ENCODE measurements around the gene COPS4. TPM values are rescaled to one million over a fixed set of nuclear protein-coding genes. Genes with fewer than 3 reads are reported as not detected.
"Not testable (repeated sequence)": the region's sequence is repeated elsewhere in the genome, so short reads cannot be mapped to it uniquely, and the experiment has no call there.

COPS4 gene
- total RNA-seq, 1 experiment from 2014 or later, result 28.6 TPM

DNA sequence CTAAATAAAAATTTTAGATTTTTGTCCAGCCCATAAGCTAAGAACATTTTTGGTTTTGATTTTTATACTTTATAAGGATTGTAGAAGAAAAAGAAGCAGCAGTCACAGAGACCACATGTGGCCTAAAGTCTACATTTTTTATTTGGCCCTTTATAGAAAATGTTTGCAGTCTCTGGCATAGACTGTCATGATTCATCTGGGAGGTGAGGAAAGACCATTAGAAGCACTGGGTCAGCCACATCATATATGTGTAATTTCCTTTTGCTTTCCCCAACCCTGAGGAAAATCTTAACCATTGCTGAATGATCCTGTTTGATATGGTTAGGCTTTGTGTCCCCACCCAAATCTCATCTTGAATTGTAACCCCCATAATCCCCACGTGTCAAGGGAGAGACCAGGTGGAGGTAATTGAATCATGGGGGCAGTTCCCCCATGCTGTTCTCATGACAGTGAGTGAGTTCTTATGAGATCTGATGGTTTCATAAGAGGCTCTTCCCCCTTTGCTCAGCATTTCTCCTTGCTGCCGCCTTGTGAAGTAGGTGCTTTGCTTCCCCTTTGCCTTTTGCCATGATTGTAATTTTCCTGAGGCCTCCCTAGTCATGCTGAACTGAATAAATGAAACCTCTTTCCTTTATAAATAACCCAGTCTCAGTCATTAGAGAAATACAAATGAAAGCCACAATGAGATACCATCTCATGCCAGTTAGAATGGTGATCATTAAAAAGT, 12.1 kb upstream of the COPS4 start:
- Histone ChIP-seq H3K4me1 (ENCODE audit: control insufficient read depth in 1 of 2, insufficient read depth in 2 of 2, low read length in 2 of 2) (no peaks in the 10 kb centered on the region), H3K9ac (ENCODE audit: low read length) (no peak overlapping the region), H2AFZ (ENCODE audit: low read depth, low read length, poor library complexity, severe bottlenecking) (no peak overlapping the region), H3K9me2 (ENCODE audit: insufficient read depth) (no peaks in the 10 kb centered on the region), H3K27me3 (ENCODE audit: insufficient read depth, low read length) (no peaks in the 10 kb centered on the region), H3K4me2 (ENCODE audit: low read length) (no peak overlapping the region), H3K27ac (ENCODE audit: low read depth, low read length) (no peak overlapping the region), H4K20me1 (ENCODE audit: insufficient read depth) (no peaks in the 10 kb centered on the region), H3K4me3 (replicated peaks in 1 of 2; ENCODE audit: low read depth in 1 of 2, low read length in 2 of 2) (no peak overlapping the region), H3K79me2 (ENCODE audit: insufficient read depth, low read length) (no peaks in the 10 kb centered on the region), H3K36me3 (ENCODE audit: control insufficient read depth in 1 of 2, insufficient read depth in 2 of 2, low read length in 2 of 2) (no peaks in the 10 kb centered on the region), H3K9me3 (ENCODE audit: control insufficient read depth in 1 of 2, insufficient read depth in 1 of 2, low read depth in 1 of 2, low read length in 2 of 2) (peaks cover 0 to 7% of the 10 kb centered on the region in 2 experiments; a peak in 2 of 4 replicates)
- no TSS peak for BruUV-seq (replicated peaks)
- ChIA-PET CTCF (no interaction called here), RAD21 (ENCODE audit: low non-redundant PET in 1 of 2, low total read pairs in 2 of 2, uncharacterized antibody in 2 of 2, unreplicated experiment in 2 of 2) (no interaction called here), POLR2A (interaction anchor here (1.4 kb wide), 1 partner anchor 12 kb away, joined by 4 read pairs; the partner anchor contains the start of gene COPS4)
- ATAC-seq (no peak), DNase-seq (ENCODE audit: low read depth, low spot score) (no peak)
- TF ChIP-seq, protein P1, sequence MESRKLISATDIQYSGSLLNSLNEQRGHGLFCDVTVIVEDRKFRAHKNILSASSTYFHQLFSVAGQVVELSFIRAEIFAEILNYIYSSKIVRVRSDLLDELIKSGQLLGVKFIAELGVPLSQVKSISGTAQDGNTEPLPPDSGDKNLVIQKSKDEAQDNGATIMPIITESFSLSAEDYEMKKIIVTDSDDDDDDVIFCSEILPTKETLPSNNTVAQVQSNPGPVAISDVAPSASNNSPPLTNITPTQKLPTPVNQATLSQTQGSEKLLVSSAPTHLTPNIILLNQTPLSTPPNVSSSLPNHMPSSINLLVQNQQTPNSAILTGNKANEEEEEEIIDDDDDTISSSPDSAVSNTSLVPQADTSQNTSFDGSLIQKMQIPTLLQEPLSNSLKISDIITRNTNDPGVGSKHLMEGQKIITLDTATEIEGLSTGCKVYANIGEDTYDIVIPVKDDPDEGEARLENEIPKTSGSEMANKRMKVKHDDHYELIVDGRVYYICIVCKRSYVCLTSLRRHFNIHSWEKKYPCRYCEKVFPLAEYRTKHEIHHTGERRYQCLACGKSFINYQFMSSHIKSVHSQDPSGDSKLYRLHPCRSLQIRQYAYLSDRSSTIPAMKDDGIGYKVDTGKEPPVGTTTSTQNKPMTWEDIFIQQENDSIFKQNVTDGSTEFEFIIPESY (IDR thresholded peaks at IDR 0.05; ENCODE audit: extremely low read depth, insufficient replicate concordance, low read length), result no peak
- TF ChIP-seq POLR2A (IDR thresholded peaks at IDR 0.05; ENCODE audit: borderline replicate concordance, extremely low read depth, insufficient read depth, insufficient read length), result no peak
- intact Hi-C loops (cut with micrococcal nuclease), result no loop called here

DNA sequence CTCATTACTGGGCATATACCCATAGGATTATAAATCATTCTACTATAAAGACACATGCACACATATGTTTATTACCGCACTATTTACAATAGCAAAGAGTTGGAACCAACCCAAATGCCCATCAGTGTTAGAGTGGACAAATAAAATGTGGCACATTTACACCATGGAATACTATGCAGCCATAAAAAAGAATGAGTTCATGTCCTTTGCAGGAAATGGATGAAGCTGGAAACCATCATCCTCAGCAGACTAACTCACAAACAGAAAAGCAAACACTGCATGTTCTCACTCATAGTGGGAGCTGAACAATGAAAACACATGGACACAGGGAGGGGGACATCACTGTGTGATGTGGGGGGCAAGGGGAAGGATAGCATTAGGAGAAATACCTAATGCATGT, 11.4 kb upstream of the COPS4 start:
- H3K9me3 ChIP-seq (ENCODE audit: control insufficient read depth in 1 of 2, insufficient read depth in 1 of 2, low read depth in 1 of 2, low read length in 2 of 2); H2AFZ ChIP-seq (ENCODE audit: low read depth, low read length, poor library complexity, severe bottlenecking); POLR2A ChIA-PET; H3K9ac ChIP-seq (ENCODE audit: low read length); RAD21 ChIA-PET (ENCODE audit: low non-redundant PET in 1 of 2, low total read pairs in 2 of 2, uncharacterized antibody in 2 of 2, unreplicated experiment in 2 of 2); ATAC-seq; DNase-seq (ENCODE audit: low read depth, low spot score); H3K36me3 ChIP-seq (ENCODE audit: control insufficient read depth in 1 of 2, insufficient read depth in 2 of 2, low read length in 2 of 2); H3K4me2 ChIP-seq (ENCODE audit: low read length); H3K9me2 ChIP-seq (ENCODE audit: insufficient read depth); H3K27me3 ChIP-seq (ENCODE audit: insufficient read depth, low read length); H3K4me3 ChIP-seq (replicated peaks in 1 of 2; ENCODE audit: low read depth in 1 of 2, low read length in 2 of 2); CTCF ChIA-PET; H3K79me2 ChIP-seq (ENCODE audit: insufficient read depth, low read length); H3K27ac ChIP-seq (ENCODE audit: low read depth, low read length); H4K20me1 ChIP-seq (ENCODE audit: insufficient read depth); BruUV-seq (replicated peaks); H3K4me1 ChIP-seq (ENCODE audit: control insufficient read depth in 1 of 2, insufficient read depth in 2 of 2, low read length in 2 of 2); intact Hi-C loops (cut with micrococcal nuclease): not testable (repeated sequence)
